ENCODE measurements around the gene BCL7B.
"Not testable (repeated sequence)": the region's sequence is repeated elsewhere in the genome, so short reads cannot be mapped to it uniquely, and the experiment has no call there.

BCL7B gene

GRCh38 chr7:73495507-73495906, 62.0 kb downstream of the BCL7B start:
- not testable (repeated sequence) for DNase-seq (ENCODE audit: low spot score)

GRCh38 chr7:73489976-73490375, 67.5 kb downstream of the BCL7B start:
- no peak for DNase-seq (ENCODE audit: low spot score)

- DNase-seq (ENCODE audit: low spot score), result no peak
Observed at GRCh38 chr7:73487486-73487885, 70.0 kb downstream of the BCL7B start.
